PC-3 (cell line): ENCODE results near the gene METTL16.

Experiments used
- EZH2 ChIP-seq: fragments of 300-600 bp; sonication (generic); IDR thresholded peaks from one replicate; pipeline ENCODE4 v1.6.1; 2017; ENCODE audit warnings: antibody characterized with exemption, mild to moderate bottlenecking, low read length; ENCODE audit not compliant: unreplicated experiment
- EZH2phosphoT487 ChIP-seq: fragments of 300-600 bp; sonication (generic); IDR thresholded peaks from 2 replicates; pipeline ENCODE4 v1.6.1; 2018; ENCODE audit warnings: mild to moderate bottlenecking, antibody characterized with exemption, low read length, borderline replicate concordance
- TF ChIP-seq, protein P1 (sequence below): fragments of 300-600 bp; sonication (generic); conservative IDR thresholded peaks from 2 replicates; pipeline ENCODE4 v1.5.1; 2017; ENCODE audit warnings: antibody characterized with exemption, low read depth, mild to moderate bottlenecking, low read length

DNA sequence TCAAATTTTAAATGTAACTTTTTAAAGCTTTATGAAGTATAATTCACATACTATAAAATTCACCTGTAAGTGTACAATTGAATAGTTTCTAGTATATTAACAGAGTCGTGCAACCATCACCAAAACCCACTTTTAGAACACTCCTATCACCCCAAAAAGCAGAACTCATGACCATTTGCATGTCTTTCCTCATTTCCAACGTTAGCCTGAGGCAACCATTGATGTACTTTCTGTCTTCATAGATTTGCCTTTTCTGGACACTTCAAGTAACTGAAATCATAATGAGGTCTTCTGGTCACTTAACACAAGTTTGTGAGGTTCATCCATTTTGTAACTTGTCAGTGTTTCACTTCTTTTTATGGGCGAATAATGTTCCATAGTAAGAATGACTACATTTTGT, 33.2 kb downstream of the METTL16 start:
- TF ChIP-seq, protein P1, sequence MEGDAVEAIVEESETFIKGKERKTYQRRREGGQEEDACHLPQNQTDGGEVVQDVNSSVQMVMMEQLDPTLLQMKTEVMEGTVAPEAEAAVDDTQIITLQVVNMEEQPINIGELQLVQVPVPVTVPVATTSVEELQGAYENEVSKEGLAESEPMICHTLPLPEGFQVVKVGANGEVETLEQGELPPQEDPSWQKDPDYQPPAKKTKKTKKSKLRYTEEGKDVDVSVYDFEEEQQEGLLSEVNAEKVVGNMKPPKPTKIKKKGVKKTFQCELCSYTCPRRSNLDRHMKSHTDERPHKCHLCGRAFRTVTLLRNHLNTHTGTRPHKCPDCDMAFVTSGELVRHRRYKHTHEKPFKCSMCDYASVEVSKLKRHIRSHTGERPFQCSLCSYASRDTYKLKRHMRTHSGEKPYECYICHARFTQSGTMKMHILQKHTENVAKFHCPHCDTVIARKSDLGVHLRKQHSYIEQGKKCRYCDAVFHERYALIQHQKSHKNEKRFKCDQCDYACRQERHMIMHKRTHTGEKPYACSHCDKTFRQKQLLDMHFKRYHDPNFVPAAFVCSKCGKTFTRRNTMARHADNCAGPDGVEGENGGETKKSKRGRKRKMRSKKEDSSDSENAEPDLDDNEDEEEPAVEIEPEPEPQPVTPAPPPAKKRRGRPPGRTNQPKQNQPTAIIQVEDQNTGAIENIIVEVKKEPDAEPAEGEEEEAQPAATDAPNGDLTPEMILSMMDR, result no peak
- TF ChIP-seq EZH2 (no peak), EZH2phosphoT487 (no peak)
